Pulmonary artery endothelial cell (primary cell): ENCODE measurements around the gene APEX2. TPM values are rescaled to one million over a fixed set of nuclear protein-coding genes. Genes with fewer than 3 reads are reported as not detected.
"Not testable (repeated sequence)": the region's sequence is repeated elsewhere in the genome, so short reads cannot be mapped to it uniquely, and the experiment has no call there.

Experiments
- DNase-seq: peaks from one replicate; pipeline ENCODE4 v3.0.0-alpha.2; 2011; ENCODE audit warnings: low read depth, low spot score
- total RNA-seq: library from RNA; depleted of rRNA; stranded (reverse); fragments of >200 nt; gene quantifications from 2 replicates; pipeline ENCODE4 v1.2.3, GENCODE V29; 2014

APEX2 gene
- 9.9 and 11.4 TPM in 2 replicates for total RNA-seq

GRCh38 chrX:54999717-55000598, at the start of gene APEX2:
Gene APEX2, plus strand, starts transcription at chrX:55000363. Its CDS starts 60 bp downstream, at chrX:55000423.
- DNase-seq: peak; percentile 82

- no peak for DNase-seq
Measured at GRCh38 chrX:54950730-54951375, 49.3 kb upstream of the APEX2 start.

GRCh38 chrX:54961750-54962149, 38.4 kb upstream of the APEX2 start:
- DNase-seq: no peak

GRCh38 chrX:54964766-54965497, 35.2 kb upstream of the APEX2 start:
- no peak for DNase-seq

GRCh38 chrX:54977387-54977786, 22.8 kb upstream of the APEX2 start:
- no peak for DNase-seq

- DNase-seq: no peak
Measured at GRCh38 chrX:54978448-54978847, 21.7 kb upstream of the APEX2 start.

GRCh38 chrX:54979432-54979831, 20.7 kb upstream of the APEX2 start:
- no peak for DNase-seq

GRCh38 chrX:54980334-54980733, 19.8 kb upstream of the APEX2 start:
- DNase-seq: no peak

- DNase-seq: not testable (repeated sequence)
Measured at GRCh38 chrX:54983306-54983705, 16.9 kb upstream of the APEX2 start.

GRCh38 chrX:54991706-54992105, 8.5 kb upstream of the APEX2 start:
- DNase-seq: no peak

- DNase-seq: no peak
Measured at GRCh38 chrX:54992911-54993622, 7.1 kb upstream of the APEX2 start.

- DNase-seq: no peak
Measured at GRCh38 chrX:54994099-54994498, 6.1 kb upstream of the APEX2 start, which contains the start of gene PFKFB1. Gene PFKFB1, minus strand, starts transcription at chrX:54994188. Its CDS starts 181 bp downstream, at chrX:54994007.

- DNase-seq: no peak
Measured at GRCh38 chrX:54994668-54995351, 5.4 kb upstream of the APEX2 start.

GRCh38 chrX:54995621-54996020, 4.5 kb upstream of the APEX2 start:
- DNase-seq: no peak

GRCh38 chrX:55004231-55004630, 4.1 kb downstream of the APEX2 start:
- no peak for DNase-seq

GRCh38 chrX:55005256-55005655, 5.1 kb downstream of the APEX2 start:
- no peak for DNase-seq

- no peak for DNase-seq
Measured at GRCh38 chrX:55006827-55007621, 6.9 kb downstream of the APEX2 start.

- DNase-seq: no peak
Measured at GRCh38 chrX:55007656-55008055, 7.5 kb downstream of the APEX2 start.

- DNase-seq: no peak
Measured at GRCh38 chrX:55008571-55009358, 8.6 kb downstream of the APEX2 start.
